Measurements from ENCODE around the gene PXK.
A peak's percentile ranks its signal among the peaks of the same experiment; 100 is the strongest.

PXK gene

DNA sequence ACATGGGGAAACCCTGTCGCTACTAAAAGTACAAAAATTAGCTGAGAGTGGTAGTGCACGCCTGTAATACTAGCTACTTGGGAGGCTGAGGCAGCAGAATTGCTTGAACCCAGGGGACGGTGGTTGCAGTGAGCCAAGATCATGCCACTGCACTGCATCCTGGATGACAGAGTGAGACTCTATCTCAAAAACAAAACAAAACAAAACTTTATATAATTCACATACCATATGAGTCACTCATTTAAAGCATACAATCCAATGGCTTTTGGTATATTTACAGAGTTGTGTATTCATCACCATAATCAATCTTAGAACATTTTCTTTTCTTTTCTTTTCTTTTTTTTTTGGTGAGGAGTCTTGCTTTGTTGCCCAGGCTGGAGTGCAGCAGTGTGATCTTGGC lies 8.7 kb downstream of the PXK start:
- in situ Hi-C loops (cut with HindIII; ENCODE audit: low pct_unique_long_range_greater_than_20kb, low sequenced_read_pairs): no loop called here
- DNase-seq (ENCODE audit: low read depth in 1 of 2, low spot score in 1 of 2): no peak
- no peak for TF ChIP-seq JUND (IDR thresholded peaks at IDR 0.05; ENCODE audit: low read depth)

DNA sequence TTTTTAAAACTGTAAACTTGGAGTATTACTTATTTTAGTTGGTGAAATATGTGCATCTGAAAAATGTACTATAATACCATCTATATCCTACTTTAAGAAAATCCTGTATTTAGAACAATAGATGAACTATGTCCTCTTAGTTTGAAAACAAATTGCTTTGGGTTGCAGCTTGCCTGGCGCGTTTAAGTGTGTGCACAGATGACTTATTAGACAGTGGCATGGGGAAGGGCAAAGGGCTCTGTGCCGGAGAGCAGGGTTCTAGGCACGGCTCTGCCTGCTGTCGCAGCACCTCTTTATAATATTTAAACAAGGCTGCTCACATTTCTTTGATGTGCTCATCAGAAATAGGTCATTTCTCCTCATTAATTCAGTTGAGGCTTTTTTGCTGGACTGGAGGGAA lies 10.0 kb downstream of the PXK start:
- no peak for TF ChIP-seq JUND (IDR thresholded peaks at IDR 0.05; ENCODE audit: low read depth)
- no peak for DNase-seq (ENCODE audit: low read depth in 1 of 2, low spot score in 1 of 2)
- in situ Hi-C loops (cut with HindIII; ENCODE audit: low pct_unique_long_range_greater_than_20kb, low sequenced_read_pairs): no loop called here

DNA sequence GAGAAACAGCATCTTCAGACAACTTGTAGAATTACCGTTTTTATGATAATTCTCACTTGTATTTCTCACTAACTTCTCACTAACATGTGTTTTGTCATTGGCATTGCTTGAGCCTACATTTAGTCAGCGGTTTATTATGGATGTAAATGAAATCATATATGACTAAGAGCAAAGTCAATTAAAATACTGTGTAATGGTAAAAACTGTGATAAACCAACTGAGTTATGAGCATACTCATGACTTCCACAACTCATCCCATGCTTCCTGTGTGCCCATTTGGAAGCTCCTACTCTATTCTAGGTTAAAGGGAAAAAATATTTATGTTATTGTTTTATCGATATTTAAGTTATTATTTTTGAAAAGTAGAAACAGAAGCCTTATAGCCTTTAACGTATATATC lies 12.8 kb downstream of the PXK start:
- no peak for TF ChIP-seq JUND (IDR thresholded peaks at IDR 0.05; ENCODE audit: low read depth)
- DNase-seq (ENCODE audit: low read depth in 1 of 2, low spot score in 1 of 2): no peak
- in situ Hi-C loops (cut with HindIII; ENCODE audit: low pct_unique_long_range_greater_than_20kb, low sequenced_read_pairs): no loop called here

DNA sequence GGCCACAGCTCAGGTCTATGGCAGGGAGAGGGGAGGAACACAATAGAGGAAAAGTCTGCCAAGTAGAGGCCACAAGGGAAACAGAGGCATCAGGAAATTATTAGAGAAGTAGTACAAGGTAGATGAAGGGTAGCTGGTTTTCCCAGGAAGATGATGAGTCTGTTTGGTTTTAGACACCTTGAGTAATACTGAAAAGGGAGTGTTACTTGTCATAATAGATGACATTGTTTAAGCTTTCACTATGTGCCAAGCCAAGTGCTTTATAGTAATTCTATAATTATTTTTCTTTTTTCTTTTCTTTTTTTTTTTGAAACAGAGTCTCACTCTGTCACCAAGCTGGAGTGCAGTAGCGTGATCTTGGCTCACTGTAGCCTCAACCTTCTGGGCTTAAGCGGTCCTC lies 13.7 kb downstream of the PXK start:
- DNase-seq (ENCODE audit: low read depth in 1 of 2, low spot score in 1 of 2): no peak
- in situ Hi-C loops (cut with HindIII; ENCODE audit: low pct_unique_long_range_greater_than_20kb, low sequenced_read_pairs): no loop called here
- no peak for TF ChIP-seq JUND (IDR thresholded peaks at IDR 0.05; ENCODE audit: low read depth)

DNA sequence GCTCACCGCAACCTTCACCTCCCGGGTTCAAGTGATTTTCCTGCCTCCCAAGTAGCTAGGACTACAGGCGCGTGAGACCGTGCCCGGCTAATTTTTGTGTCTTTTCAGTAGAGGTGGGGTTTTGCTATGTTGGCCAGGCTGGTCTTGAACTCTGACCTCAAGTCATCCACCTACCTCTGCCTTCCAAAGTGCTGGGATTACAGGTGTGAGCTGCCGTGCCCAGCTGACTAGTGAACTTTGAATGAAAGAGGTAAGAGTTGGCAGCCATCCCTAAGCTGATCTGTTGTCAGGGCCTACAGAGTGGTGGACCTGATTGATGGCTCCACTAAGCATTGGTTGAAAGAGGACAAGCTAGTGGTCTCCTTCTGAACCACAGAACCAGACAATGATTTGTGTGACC lies 15.3 kb downstream of the PXK start:
- TF ChIP-seq JUND (IDR thresholded peaks at IDR 0.05; ENCODE audit: low read depth): no peak
- DNase-seq (ENCODE audit: low read depth in 1 of 2, low spot score in 1 of 2): no peak
- in situ Hi-C loops (cut with HindIII; ENCODE audit: low pct_unique_long_range_greater_than_20kb, low sequenced_read_pairs): no loop called here

DNA sequence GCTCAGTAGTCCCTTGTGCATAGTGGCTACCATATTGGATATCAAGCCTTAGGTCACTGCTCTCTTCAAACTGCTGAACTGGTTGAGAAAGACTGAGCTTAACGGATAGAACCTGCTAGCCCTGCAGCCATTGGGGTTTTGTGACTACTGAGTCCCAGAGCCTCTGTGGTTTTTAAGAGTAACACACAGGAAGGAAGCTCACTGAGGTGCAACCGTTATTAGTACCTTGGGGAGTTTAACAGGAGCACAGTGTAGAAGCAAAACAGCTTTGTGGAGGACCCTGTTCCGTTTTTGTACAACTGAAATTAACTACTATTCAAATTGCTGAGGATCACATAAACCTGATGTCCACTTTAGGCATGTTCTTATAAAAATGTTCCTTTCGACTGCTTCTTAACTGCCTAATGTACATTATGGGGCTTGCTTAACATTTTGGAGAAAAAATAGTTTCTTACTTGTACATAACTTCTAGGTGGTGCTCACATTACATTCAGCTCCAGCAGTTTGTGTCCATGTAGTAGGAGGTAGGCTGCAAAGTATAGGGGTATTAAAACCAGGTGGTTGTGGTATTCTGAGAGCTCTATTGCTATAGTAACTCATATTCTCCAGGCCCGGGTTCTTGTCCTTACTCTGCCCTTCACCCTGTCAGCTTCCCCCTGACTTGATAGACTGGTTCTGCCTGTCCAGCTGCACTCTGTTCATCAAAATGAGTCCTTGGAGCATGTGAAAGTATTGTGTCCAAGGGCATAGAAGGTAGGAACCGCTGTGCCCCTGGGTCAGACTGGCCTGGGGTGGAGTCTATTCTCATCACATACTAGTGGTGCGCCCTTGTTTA lies 17.3 kb downstream of the PXK start:
- TF ChIP-seq JUND (IDR thresholded peaks at IDR 0.05; ENCODE audit: low read depth): no peak
- in situ Hi-C loops (cut with HindIII; ENCODE audit: low pct_unique_long_range_greater_than_20kb, low sequenced_read_pairs): no loop called here
- DNase-seq (ENCODE audit: low read depth in 1 of 2, low spot score in 1 of 2): peak in 1 of 2 experiments; percentile 72

DNA sequence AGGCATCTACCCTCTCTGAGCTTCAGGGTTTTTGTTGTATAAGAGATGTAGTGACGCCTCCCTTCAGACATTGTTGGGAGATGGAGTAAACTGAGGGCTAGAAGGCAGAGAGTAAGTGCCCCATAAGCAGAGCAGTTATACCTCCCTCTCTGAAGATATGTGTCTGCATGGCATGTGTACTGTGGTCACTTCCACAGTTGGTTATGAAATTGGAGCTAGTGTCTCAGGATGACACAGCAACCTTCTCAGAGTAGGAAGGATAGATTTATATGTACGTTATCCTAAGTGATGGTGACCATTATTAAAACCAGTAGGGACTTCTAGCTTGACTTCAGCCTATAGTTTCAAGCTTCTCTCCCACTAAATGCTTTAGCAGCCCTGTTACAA lies 17.9 kb downstream of the PXK start:
- no peak for TF ChIP-seq JUND (IDR thresholded peaks at IDR 0.05; ENCODE audit: low read depth)
- in situ Hi-C loops (cut with HindIII; ENCODE audit: low pct_unique_long_range_greater_than_20kb, low sequenced_read_pairs): no loop called here
- DNase-seq (ENCODE audit: low read depth in 1 of 2, low spot score in 1 of 2): no peak

DNA sequence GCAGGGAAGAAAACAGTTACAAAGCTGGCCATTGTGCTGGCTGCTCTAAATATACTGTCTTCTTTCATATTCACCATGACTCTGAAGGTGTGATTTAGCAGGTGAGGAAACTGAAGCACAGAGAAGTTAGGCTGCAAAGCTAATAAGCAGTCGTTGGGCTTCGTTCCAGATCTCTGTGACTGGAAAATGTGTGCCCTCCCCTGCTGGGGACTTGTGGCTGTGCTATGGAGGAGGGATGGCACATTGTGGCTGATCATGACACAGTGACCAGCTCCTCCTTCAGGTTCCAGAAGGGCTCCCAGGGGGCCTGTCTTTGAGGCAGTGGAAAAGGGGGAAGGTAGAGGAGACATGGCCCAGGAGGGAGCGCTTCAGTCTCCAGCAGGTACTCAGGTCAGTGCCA lies 19.2 kb downstream of the PXK start:
- in situ Hi-C loops (cut with HindIII; ENCODE audit: low pct_unique_long_range_greater_than_20kb, low sequenced_read_pairs): no loop called here
- no peak for TF ChIP-seq JUND (IDR thresholded peaks at IDR 0.05; ENCODE audit: low read depth)
- DNase-seq (ENCODE audit: low read depth in 1 of 2, low spot score in 1 of 2): no peak

DNA sequence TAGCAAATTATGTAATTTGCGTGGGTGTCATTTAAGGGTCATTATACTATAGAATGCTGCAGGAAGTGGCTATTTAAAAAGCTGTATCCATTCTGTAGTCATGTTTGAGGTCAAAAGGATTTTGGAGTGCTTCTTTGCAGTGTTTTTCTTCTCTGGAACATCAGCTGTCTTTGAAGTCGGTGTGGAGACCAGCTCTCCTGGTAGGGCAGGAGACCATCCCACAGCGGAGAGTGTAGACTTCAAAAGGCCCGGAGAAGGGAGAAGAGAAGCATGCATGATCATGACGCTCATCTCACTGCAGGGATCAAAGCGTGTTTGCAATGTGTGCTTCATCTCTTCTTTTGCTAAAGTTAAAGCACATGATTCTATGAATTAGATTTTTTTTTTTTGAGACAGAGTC lies 19.9 kb downstream of the PXK start:
- DNase-seq (ENCODE audit: low read depth in 1 of 2, low spot score in 1 of 2): no peak
- in situ Hi-C loops (cut with HindIII; ENCODE audit: low pct_unique_long_range_greater_than_20kb, low sequenced_read_pairs): no loop called here
- no peak for TF ChIP-seq JUND (IDR thresholded peaks at IDR 0.05; ENCODE audit: low read depth)

DNA sequence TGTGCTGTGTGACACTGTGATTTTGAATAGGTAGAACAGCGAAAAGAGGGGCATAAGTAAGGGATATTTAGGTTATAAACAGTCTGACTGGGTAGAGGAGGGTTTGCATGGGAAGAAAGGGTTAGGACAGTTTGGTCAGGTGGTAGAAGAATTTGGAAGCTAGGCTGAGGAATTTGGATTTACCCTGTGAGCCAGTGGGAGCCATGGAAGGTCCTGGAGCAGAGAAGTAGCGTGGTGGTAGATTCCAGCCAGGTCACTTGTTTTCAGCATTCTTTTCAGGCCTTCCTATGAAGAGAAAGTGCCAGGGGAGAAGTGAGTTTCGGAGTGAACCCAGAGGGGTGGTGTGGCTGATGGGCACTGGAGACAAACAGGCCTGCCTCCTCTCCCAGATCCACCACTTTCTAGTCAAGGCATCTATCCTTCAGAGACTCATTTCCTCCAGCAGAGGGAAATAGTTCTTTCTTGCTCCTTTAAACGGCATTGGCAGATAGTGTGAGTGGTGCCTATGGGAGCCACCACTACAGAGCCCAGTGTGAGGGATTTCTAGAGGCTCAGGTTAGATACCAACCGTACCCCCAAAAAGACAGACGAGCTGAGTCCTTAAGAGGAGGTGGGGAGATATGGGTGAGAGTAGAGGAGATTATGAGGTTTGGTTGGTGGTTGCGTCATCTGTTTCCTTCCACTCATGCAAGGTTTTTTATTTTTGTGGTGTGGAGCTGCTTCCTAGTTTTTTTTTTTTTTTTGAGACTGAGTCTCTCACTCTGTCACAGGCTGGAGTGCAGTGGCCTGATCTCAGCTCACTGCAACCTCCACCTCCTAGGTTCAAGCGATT lies 21.2 kb downstream of the PXK start:
- peak in 1 of 2 experiments; percentile 44 for DNase-seq (ENCODE audit: low read depth in 1 of 2, low spot score in 1 of 2)
- TF ChIP-seq JUND (IDR thresholded peaks at IDR 0.05; ENCODE audit: low read depth): no peak
- in situ Hi-C loops (cut with HindIII; ENCODE audit: low pct_unique_long_range_greater_than_20kb, low sequenced_read_pairs): no loop called here

DNA sequence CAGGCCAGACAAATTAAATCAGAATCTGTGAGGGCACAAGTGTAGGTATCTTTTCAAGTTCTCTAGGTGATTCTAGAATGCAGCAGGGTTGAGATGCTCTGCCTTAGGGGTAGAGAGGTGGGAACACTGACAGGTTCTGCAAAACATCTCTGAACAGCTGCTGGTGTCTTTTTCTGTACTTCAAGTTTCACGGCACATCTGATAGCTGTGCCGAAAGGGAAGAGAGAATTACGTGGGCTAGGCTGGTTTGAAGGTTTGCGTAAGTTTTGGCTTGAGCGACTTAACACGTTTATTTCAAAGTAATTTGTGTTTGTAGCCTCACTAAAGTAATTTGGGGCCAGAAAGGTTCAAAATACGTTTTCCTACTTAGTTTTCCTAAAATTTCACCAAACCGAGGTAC lies 22.5 kb downstream of the PXK start:
- no peak for TF ChIP-seq JUND (IDR thresholded peaks at IDR 0.05; ENCODE audit: low read depth)
- in situ Hi-C loops (cut with HindIII; ENCODE audit: low pct_unique_long_range_greater_than_20kb, low sequenced_read_pairs): no loop called here
- DNase-seq (ENCODE audit: low read depth in 1 of 2, low spot score in 1 of 2): no peak

DNA sequence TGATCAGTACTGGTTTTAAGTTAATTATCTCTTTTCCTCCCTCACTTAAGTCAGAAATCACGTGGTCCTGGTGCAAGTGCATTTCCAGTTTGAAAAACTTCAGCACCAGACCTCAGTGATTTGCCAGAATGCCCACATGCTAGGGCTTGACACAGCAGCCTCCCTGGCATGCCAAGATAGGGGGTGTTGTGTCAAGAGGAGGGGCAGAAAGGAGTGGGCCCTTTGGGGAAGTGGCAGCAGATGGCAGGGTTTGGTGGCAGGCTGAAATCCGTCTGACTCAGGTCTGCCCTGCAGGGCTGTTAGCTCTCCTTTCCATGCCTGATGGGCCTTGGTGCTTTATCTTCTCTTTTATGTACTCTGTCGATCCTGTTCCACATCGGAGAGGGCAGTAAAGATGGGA lies 23.4 kb downstream of the PXK start:
- in situ Hi-C loops (cut with HindIII; ENCODE audit: low pct_unique_long_range_greater_than_20kb, low sequenced_read_pairs): no loop called here
- DNase-seq (ENCODE audit: low read depth in 1 of 2, low spot score in 1 of 2): no peak
- no peak for TF ChIP-seq JUND (IDR thresholded peaks at IDR 0.05; ENCODE audit: low read depth)

DNA sequence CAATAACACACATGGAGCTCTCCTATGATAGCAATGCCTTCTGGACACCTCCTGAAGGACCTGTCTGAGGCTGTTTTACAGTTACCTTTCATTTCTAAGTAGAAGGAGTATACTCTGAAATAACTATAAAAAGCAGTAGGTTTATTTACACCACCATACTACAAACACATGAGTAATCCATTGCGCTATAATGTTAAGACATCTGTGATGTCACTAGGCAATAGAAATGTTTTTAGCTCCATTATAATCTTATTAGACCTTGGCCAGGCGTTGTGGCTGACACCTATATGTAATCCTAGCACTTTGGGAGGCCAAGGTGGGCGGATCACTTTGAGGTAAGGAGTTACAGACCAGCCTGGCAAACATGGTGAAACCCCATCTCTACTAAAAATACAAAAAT lies 24.7 kb downstream of the PXK start:
- TF ChIP-seq JUND (IDR thresholded peaks at IDR 0.05; ENCODE audit: low read depth): no peak
- in situ Hi-C loops (cut with HindIII; ENCODE audit: low pct_unique_long_range_greater_than_20kb, low sequenced_read_pairs): no loop called here
- DNase-seq (ENCODE audit: low read depth in 1 of 2, low spot score in 1 of 2): no peak

Measured in T47D (cell line).